ENCODE data around the gene SSUH2. TPM values are rescaled to one million over a fixed set of nuclear protein-coding genes. Genes with fewer than 3 reads are reported as not detected.

The SSUH2 gene
- total and polyA plus RNA-seq, 9 of the 15 experiments (the other 6 are each of a cell fraction or from before 2014, with no cell fraction given), result 0.04 to 0.17 (median 0.04) TPM; not detected in 6

- TF ChIP-seq, protein P1, sequence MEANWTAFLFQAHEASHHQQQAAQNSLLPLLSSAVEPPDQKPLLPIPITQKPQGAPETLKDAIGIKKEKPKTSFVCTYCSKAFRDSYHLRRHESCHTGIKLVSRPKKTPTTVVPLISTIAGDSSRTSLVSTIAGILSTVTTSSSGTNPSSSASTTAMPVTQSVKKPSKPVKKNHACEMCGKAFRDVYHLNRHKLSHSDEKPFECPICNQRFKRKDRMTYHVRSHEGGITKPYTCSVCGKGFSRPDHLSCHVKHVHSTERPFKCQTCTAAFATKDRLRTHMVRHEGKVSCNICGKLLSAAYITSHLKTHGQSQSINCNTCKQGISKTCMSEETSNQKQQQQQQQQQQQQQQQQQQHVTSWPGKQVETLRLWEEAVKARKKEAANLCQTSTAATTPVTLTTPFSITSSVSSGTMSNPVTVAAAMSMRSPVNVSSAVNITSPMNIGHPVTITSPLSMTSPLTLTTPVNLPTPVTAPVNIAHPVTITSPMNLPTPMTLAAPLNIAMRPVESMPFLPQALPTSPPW (CRISPR knock-in tag; IDR thresholded peaks at IDR 0.05), result peak; percentile 81
- no peak for TF ChIP-seq ETV1 (tag; conservative IDR thresholded peaks at IDR 0.05; ENCODE audit: low read depth)
- no peak for TF ChIP-seq NFE2L1 (tag; IDR thresholded peaks at IDR 0.05; ENCODE audit: borderline replicate concordance, low read depth)
- no peak for TF ChIP-seq NR4A1 (CRISPR knock-in tag; IDR thresholded peaks at IDR 0.05)
- peak; percentile 85; the same call in 1 of the 2 replicates for TF ChIP-seq NR4A1 (tag; IDR thresholded peaks at IDR 0.05)
- TF ChIP-seq CREB1 (IDR thresholded peaks at IDR 0.05), result 0 out of 2 replicates have a peak, but pooled peaks have one; percentile 16
- TF ChIP-seq CREB1 (CRISPR knock-in tag; IDR thresholded peaks at IDR 0.05), result no peak
- peak; percentile 86; the same call in 1 of the 2 replicates for TF ChIP-seq NFRKB (IDR thresholded peaks at IDR 0.05; ENCODE audit: low read depth)
- TF ChIP-seq MYC (IDR thresholded peaks at IDR 0.05; ENCODE audit: low read depth, low read length), result peak; percentile 62; the same call in 1 of the 2 replicates
- TF ChIP-seq MYC (CRISPR knock-in tag; IDR thresholded peaks at IDR 0.05; ENCODE audit: borderline replicate concordance, low read depth), result no peak
- TF ChIP-seq, protein P2, sequence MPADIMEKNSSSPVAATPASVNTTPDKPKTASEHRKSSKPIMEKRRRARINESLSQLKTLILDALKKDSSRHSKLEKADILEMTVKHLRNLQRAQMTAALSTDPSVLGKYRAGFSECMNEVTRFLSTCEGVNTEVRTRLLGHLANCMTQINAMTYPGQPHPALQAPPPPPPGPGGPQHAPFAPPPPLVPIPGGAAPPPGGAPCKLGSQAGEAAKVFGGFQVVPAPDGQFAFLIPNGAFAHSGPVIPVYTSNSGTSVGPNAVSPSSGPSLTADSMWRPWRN (IDR thresholded peaks at IDR 0.05; ENCODE audit: low read depth), result 0 out of 2 replicates have a peak, but pooled peaks have one; percentile 21
- 0 out of 2 replicates have a peak, but pooled peaks have one; percentile 30 for TF ChIP-seq IFI16 (CRISPR knock-in tag; IDR thresholded peaks at IDR 0.05)
- peak; percentile 100 for TF ChIP-seq FOSL1 (tag; conservative IDR thresholded peaks at IDR 0.05)
- 0 out of 2 replicates have a peak, but pooled peaks have one; percentile 23 for TF ChIP-seq RBFOX2 (IDR thresholded peaks at IDR 0.05; ENCODE audit: low read depth, low read length)
- TF ChIP-seq NFXL1 (CRISPR knock-in tag; IDR thresholded peaks at IDR 0.05), result peak; percentile 85; the same call in 1 of the 2 replicates
- peak; percentile 48; the same call in 1 of the 2 replicates for TF ChIP-seq MAFK (IDR thresholded peaks at IDR 0.05; ENCODE audit: low read length)
- peak; percentile 37; the same call in 1 of the 2 replicates for TF ChIP-seq LEF1 (IDR thresholded peaks at IDR 0.05)
- peak; percentile 55 for TF ChIP-seq CREM (IDR thresholded peaks at IDR 0.05; ENCODE audit: low read depth)
- peak; percentile 97 for TF ChIP-seq DPF2 (IDR thresholded peaks at IDR 0.05)
- peak; percentile 29; the same call in 1 of the 2 replicates for TF ChIP-seq ZBTB12 (CRISPR knock-in tag; IDR thresholded peaks at IDR 0.05)
- TF ChIP-seq ZBTB17 (CRISPR knock-in tag; IDR thresholded peaks at IDR 0.05), result 0 out of 2 replicates have a peak, but pooled peaks have one; percentile 43
- peak; percentile 89 for TF ChIP-seq NEUROD1 (IDR thresholded peaks at IDR 0.05; ENCODE audit: borderline replicate concordance, low read depth, low read length, partially characterized antibody)
- TF ChIP-seq RBM14 (IDR thresholded peaks at IDR 0.05; ENCODE audit: borderline replicate concordance, insufficient read depth, low read depth, low read length), result no peak
- no peak for TF ChIP-seq NUFIP1 (IDR thresholded peaks at IDR 0.05; ENCODE audit: partially characterized antibody)
- no peak; the same call in 1 of the 2 replicates for TF ChIP-seq SP1 (CRISPR knock-in tag; IDR thresholded peaks at IDR 0.05)
- no peak for TF ChIP-seq SUPT5H (IDR thresholded peaks at IDR 0.05)
These were observed 15.2 kb downstream of the SSUH2 start (continued) for GRCh38 chr3:8629151-8630021.

Data from K562 (cell line).